BJ (cell line): ENCODE results near the gene HLF. TPM values are rescaled to one million over a fixed set of nuclear protein-coding genes. Genes with fewer than 3 reads are reported as not detected.

Experiments used
- CTCF ChIA-PET: fragments of 350-600 bp; formaldehyde crosslinking; extraction: SDS; loops from one replicate; lab custom pipeline; 2021; ENCODE audit warnings: antibody characterized with exemption, inconsistent platforms; lab: Yijun Ruan, JAX
- POLR2A ChIA-PET: fragments of 300-600 bp; sonication (Branson Sonifier 250); formaldehyde crosslinking; extraction: SDS; loops from one replicate; lab custom pipeline; 2021; ENCODE audit warnings: antibody characterized with exemption; lab: Charles Lee
- DNase-seq: peaks from one replicate; pipeline ENCODE4 v3.0.0-alpha.2; 2011; ENCODE audit warnings: low read depth
- H3K27me3 ChIP-seq: 2 replicates; pipeline ENCODE4 v1.6.0; 2011; ENCODE audit warnings: low read length; ENCODE audit not compliant: control insufficient read depth, insufficient read depth
- H3K36me3 ChIP-seq: 2 replicates; pipeline ENCODE4 v1.5.1; 2011; ENCODE audit warnings: low read length; ENCODE audit not compliant: control insufficient read depth, insufficient read depth
- H3K4me3 ChIP-seq: 2 replicates; pipeline ENCODE4 v1.5.1; 2011; ENCODE audit warnings: low read depth, mild to moderate bottlenecking, control low read depth, low read length
- CTCF ChIP-seq: IDR thresholded peaks from 2 replicates; pipeline ENCODE4 v1.5.1; 2011; ENCODE audit warnings: low read depth, mild to moderate bottlenecking, control low read depth, inconsistent platforms, low read length, moderate library complexity; ENCODE audit not compliant: insufficient read depth
- polyA minus RNA-seq: library from RNA; depleted of rRNA, polyadenylated mRNA; stranded (reverse); fragments of >200 nt; gene quantifications from 2 replicates; pipeline ENCODE4 v1.2.3, GENCODE V29; 2011; rRNA and poly(A)+ RNA removed
- polyA plus RNA-seq: library from polyadenylated mRNA; depleted of rRNA; stranded (reverse); fragments of >200 nt; gene quantifications from 2 replicates; pipeline ENCODE4 v1.2.3, GENCODE V29; 2011; rRNA removed

The HLF gene
- polyA plus RNA-seq: 0.02 TPM in 1 of 2 replicates, not detected in the other
- polyA minus RNA-seq: not detected in 2 replicates

GRCh38 chr17:55264645-55265298, at the start of gene HLF:
HLF (plus strand) TSS chr17:55264960; CDS start chr17:55265485, 525 bp downstream.
- Histone ChIP-seq H3K36me3 (no peaks in the 10 kb centered on the region), H3K27me3 (peaks cover 34% of the 10 kb centered on the region), H3K4me3 (peak within 1 kb of the TSS; percentile 34)
- CTCF ChIA-PET: interaction anchor here (0.6 kb wide), 1 partner anchor 250 kb away, joined by 3 read pairs; no protein-coding TSS in a partner anchor
- no peak for DNase-seq
- TF ChIP-seq CTCF: no peak
- POLR2A ChIA-PET: no interaction called here

GRCh38 chr17:55215711-55216110, 49.0 kb upstream of the HLF start:
- ChIA-PET CTCF (no interaction called here), POLR2A (no interaction called here)
- TF ChIP-seq CTCF: no peak
- Histone ChIP-seq H3K36me3 (no peaks in the 10 kb centered on the region), H3K4me3 (no peak overlapping the region), H3K27me3 (no peaks in the 10 kb centered on the region)
- DNase-seq: no peak

GRCh38 chr17:55216888-55217287, 47.9 kb upstream of the HLF start:
- Histone ChIP-seq H3K4me3 (no peak overlapping the region), H3K27me3 (no peaks in the 10 kb centered on the region), H3K36me3 (no peaks in the 10 kb centered on the region)
- ChIA-PET POLR2A (no interaction called here), CTCF (no interaction called here)
- no peak for TF ChIP-seq CTCF
- no peak for DNase-seq

- TF ChIP-seq CTCF: no peak
- CTCF ChIA-PET: no interaction called here
- Histone ChIP-seq H3K27me3 (no peaks in the 10 kb centered on the region), H3K4me3 (no peak overlapping the region), H3K36me3 (no peaks in the 10 kb centered on the region)
- no peak for DNase-seq
- POLR2A ChIA-PET: no interaction called here
Observed at GRCh38 chr17:55219459-55219858, 45.3 kb upstream of the HLF start.

GRCh38 chr17:55219934-55220333, 44.8 kb upstream of the HLF start:
- Histone ChIP-seq H3K4me3 (no peak overlapping the region), H3K36me3 (no peaks in the 10 kb centered on the region), H3K27me3 (0 out of 2 replicates have a peak, but pooled peaks cover under 1% of the 10 kb centered on the region)
- TF ChIP-seq CTCF: no peak
- POLR2A ChIA-PET: no interaction called here
- CTCF ChIA-PET: no interaction called here
- no peak for DNase-seq
